ENCODE data around the gene PPP2R2C. TPM values are rescaled to one million over a fixed set of nuclear protein-coding genes. Genes with fewer than 3 reads are reported as not detected.

Gene PPP2R2C
- total RNA-seq, 1 donor from 2014 or later = not detected

GRCh38 chr4:6280365-6280996, 191.9 kb downstream of the PPP2R2C start:
- H3K4me3 Mint-ChIP-seq (ENCODE audit: unreplicated experiment) = no peak overlapping the region
- no peak overlapping the region for H3K27ac Mint-ChIP-seq (ENCODE audit: unreplicated experiment)
- no peaks in the 10 kb centered on the region for H3K9me3 Mint-ChIP-seq (ENCODE audit: unreplicated experiment)
- TF ChIP-seq, protein P1, sequence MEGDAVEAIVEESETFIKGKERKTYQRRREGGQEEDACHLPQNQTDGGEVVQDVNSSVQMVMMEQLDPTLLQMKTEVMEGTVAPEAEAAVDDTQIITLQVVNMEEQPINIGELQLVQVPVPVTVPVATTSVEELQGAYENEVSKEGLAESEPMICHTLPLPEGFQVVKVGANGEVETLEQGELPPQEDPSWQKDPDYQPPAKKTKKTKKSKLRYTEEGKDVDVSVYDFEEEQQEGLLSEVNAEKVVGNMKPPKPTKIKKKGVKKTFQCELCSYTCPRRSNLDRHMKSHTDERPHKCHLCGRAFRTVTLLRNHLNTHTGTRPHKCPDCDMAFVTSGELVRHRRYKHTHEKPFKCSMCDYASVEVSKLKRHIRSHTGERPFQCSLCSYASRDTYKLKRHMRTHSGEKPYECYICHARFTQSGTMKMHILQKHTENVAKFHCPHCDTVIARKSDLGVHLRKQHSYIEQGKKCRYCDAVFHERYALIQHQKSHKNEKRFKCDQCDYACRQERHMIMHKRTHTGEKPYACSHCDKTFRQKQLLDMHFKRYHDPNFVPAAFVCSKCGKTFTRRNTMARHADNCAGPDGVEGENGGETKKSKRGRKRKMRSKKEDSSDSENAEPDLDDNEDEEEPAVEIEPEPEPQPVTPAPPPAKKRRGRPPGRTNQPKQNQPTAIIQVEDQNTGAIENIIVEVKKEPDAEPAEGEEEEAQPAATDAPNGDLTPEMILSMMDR (IDR thresholded peaks at IDR 0.05) = no peak
- H3K36me3 Mint-ChIP-seq (ENCODE audit: unreplicated experiment) = peaks cover 2% of the 10 kb centered on the region
- H3K27me3 Mint-ChIP-seq (ENCODE audit: unreplicated experiment) = no peaks in the 10 kb centered on the region
- DNase-seq (ENCODE audit: extremely low spot score, unreplicated experiment) = no peak
- peaks cover 11% of the 10 kb centered on the region for H3K4me1 Mint-ChIP-seq (ENCODE audit: unreplicated experiment)

DNA sequence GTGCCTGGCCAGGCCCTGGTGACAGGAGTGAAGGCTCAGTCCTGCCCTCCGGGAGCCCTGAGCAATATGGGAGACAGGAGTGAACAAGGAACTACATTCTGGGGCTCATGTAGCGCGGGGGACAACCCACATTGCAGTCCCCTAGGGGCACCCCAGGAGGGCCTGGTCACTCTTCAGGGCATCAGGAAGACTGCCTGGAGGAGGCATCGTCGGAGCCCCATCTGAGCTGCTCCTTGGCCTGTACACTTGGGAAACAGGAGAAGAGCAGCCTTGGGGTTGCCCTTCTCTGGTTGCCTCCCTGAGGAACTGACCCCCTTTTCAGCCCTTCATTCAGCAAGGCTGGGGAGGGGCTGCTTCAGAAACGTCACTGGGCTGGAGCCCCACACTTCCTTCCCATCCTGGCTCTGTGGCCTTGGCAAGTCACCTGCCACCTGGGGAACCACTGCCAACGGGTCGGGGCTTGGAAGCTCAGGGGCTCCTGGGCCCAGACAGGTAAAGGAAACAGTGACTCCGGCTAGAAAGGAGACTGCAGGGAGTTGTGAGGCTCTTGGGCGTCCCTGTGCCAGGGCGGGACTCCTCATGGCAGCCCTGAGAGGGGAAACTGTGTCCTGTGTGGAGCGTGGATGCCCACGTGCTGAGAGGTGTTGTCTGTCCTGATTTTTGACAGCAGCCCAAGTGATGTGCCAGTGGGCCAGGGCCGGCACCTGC, 192.7 kb downstream of the PPP2R2C start:
- Mint-ChIP-seq H3K4me1 (ENCODE audit: unreplicated experiment) (peaks cover 11% of the 10 kb centered on the region), H3K36me3 (ENCODE audit: unreplicated experiment) (peaks cover 2% of the 10 kb centered on the region), H3K9me3 (ENCODE audit: unreplicated experiment) (no peaks in the 10 kb centered on the region), H3K4me3 (ENCODE audit: unreplicated experiment) (no peak overlapping the region), H3K27me3 (ENCODE audit: unreplicated experiment) (no peaks in the 10 kb centered on the region), H3K27ac (ENCODE audit: unreplicated experiment) (no peak overlapping the region)
- no peak for DNase-seq (ENCODE audit: extremely low spot score, unreplicated experiment)
- TF ChIP-seq, protein P1 (IDR thresholded peaks at IDR 0.05) = no peak

DNA sequence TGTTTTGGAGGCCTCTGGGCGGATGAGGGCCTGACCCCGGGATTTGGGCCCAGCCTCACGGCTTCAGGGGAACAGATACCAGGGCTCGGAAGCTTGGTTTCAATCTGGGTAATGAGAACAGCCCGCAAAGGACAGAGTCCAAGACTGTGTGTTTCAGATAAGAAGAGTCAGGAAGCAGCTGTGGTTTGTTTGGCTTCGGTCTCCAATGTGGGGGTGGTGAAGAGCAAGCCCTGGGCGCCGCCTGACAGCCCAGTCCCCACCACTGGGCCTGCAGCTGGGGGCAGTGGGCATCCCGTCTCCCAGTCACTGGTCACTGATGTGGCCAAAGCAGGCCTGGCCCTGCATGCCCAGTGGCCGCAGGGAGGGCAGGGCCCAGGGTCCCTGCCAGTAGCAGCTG, 193.6 kb downstream of the PPP2R2C start:
- Mint-ChIP-seq H3K4me1 (ENCODE audit: unreplicated experiment) (peaks cover 19% of the 10 kb centered on the region), H3K9me3 (ENCODE audit: unreplicated experiment) (no peaks in the 10 kb centered on the region), H3K36me3 (ENCODE audit: unreplicated experiment) (peaks cover 2% of the 10 kb centered on the region), H3K27ac (ENCODE audit: unreplicated experiment) (no peak overlapping the region), H3K27me3 (ENCODE audit: unreplicated experiment) (no peaks in the 10 kb centered on the region), H3K4me3 (ENCODE audit: unreplicated experiment) (no peak overlapping the region)
- DNase-seq (ENCODE audit: extremely low spot score, unreplicated experiment) = no peak
- TF ChIP-seq, protein P1 (IDR thresholded peaks at IDR 0.05) = no peak

DNA sequence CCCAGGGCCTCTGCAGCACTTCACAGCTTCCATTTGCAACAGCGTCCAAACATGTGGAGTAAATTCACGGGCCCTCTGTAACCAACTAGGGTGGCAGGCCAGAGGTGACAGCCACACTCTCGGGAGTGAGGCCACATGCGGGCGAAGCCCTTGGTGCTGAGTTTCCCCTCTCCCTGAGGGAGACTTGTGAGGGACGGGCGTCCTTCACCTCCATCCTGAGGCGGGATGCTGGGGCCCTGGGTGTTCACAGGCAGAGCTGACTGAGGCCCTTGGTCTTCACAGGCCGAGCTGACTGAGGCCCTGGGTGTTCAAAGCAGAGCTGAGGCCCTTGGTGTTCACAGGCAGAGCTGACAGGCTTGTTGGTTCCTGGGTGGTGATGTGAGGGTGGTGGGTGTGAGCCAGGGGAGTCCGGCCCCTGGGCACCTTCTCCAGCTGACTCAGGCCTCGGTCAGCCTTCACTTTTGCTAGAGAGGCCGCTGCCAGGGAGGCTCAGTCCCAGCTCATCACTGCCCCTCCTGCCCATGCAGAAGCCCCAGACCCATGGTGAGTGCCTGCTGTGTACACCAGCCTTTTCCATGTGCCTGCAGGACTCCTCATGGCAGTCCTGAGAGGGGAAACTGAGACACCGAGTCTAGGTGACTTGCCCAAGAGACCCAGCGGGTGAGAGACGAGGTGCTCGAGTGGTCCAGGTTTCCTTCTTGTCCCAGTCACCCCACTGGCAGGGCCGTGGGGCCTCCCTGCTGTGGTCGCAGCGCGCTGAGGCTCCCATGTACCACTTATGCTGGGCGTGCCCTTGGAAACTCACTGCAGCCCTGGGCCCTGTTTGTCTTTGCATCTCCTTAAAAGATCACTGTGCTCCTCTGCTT, 194.2 kb downstream of the PPP2R2C start:
- Mint-ChIP-seq H3K36me3 (ENCODE audit: unreplicated experiment) (peaks cover 2% of the 10 kb centered on the region), H3K4me3 (ENCODE audit: unreplicated experiment) (no peak overlapping the region), H3K4me1 (ENCODE audit: unreplicated experiment) (peaks cover 26% of the 10 kb centered on the region), H3K27ac (ENCODE audit: unreplicated experiment) (no peak overlapping the region), H3K27me3 (ENCODE audit: unreplicated experiment) (no peaks in the 10 kb centered on the region), H3K9me3 (ENCODE audit: unreplicated experiment) (no peaks in the 10 kb centered on the region)
- TF ChIP-seq, protein P1 (IDR thresholded peaks at IDR 0.05) = no peak
- no peak for DNase-seq (ENCODE audit: extremely low spot score, unreplicated experiment)
